22Rv1 (cell line): ENCODE results near the gene PRRC2B.

Source experiments
- CTCF ChIP-seq: fragments of 450-650 bp; IDR thresholded peaks from 2 replicates; pipeline ENCODE4 v1.5.1; 2017; ENCODE audit warnings: mild to moderate bottlenecking
- ZFX ChIP-seq: fragments of 450-650 bp; IDR thresholded peaks from 2 replicates; pipeline ENCODE4 v1.6.1; 2017; ENCODE audit warnings: antibody characterized with exemption, borderline replicate concordance

- TF ChIP-seq CTCF (0 out of 2 replicates have a peak, but pooled peaks have one; percentile 9), ZFX (no peak)
These were observed 1.5 kb downstream of the PRRC2B start for GRCh38 chr9:131395157-131396098.
